SK-N-SH treated with all-trans-retinoic acid at 6 μM for 48 hours (cell line): ENCODE results near the gene PIAS1.

Experiments used
- ATAC-seq: fragments of 200-7000 bp; cut with Tn5 transposase; 3 replicates; pipeline ENCODE4 v1.9.1; 2020; ENCODE audit warnings: mild to moderate bottlenecking, moderate library complexity
- ARNTL ChIP-seq: fragments of 450-650 bp; formaldehyde crosslinking; IDR thresholded peaks from 2 replicates; pipeline ENCODE4 v1.5.0; 2020; ENCODE audit warnings: low read depth, mild to moderate bottlenecking, moderate library complexity, borderline replicate concordance
- BACH2 ChIP-seq: fragments of 250-450 bp; sonication (Bioruptor Pico); IDR thresholded peaks from 2 replicates; pipeline ENCODE4 v1.9.0; 2021; ENCODE audit warnings: mild to moderate bottlenecking, borderline replicate concordance
- CREB5 ChIP-seq: fragments of 250-450 bp; sonication (Bioruptor Pico); IDR thresholded peaks from 2 replicates; pipeline ENCODE4 v1.5.1; 2020; ENCODE audit warnings: low read depth, mild to moderate bottlenecking, moderate library complexity
- CSDC2 ChIP-seq: fragments of 250-450 bp; sonication (Bioruptor Pico); IDR thresholded peaks from 2 replicates; pipeline ENCODE4 v1.5.0; 2020; ENCODE audit warnings: mild to moderate bottlenecking, moderate library complexity
- ESRRG ChIP-seq: fragments of 250-450 bp; sonication (Bioruptor Pico); IDR thresholded peaks from 2 replicates; pipeline ENCODE4 v1.6.1; 2021; ENCODE audit warnings: mild to moderate bottlenecking
- GLIS3 ChIP-seq: fragments of 250-450 bp; sonication (Bioruptor Pico); IDR thresholded peaks from 2 replicates; pipeline ENCODE4 v1.5.0; 2020; ENCODE audit warnings: mild to moderate bottlenecking, moderate library complexity
- ISL1 ChIP-seq: fragments of 250-450 bp; sonication (Bioruptor Pico); IDR thresholded peaks from 2 replicates; pipeline ENCODE4 v2.1.2; 2022; ENCODE audit warnings: mild to moderate bottlenecking, moderate library complexity
- OSR1 ChIP-seq: fragments of 250-450 bp; sonication (Bioruptor Pico); IDR thresholded peaks from 2 replicates; pipeline ENCODE4 v1.8.0; 2022; ENCODE audit warnings: moderate library complexity, mild to moderate bottlenecking, inconsistent platforms
- PATZ1 ChIP-seq: fragments of 250-450 bp; sonication (Bioruptor Pico); IDR thresholded peaks from 2 replicates; pipeline ENCODE4 v1.8.0; 2020; ENCODE audit warnings: mild to moderate bottlenecking, moderate library complexity, borderline replicate concordance
- PPARA ChIP-seq: fragments of 250-450 bp; sonication (Bioruptor Pico); IDR thresholded peaks from 2 replicates; pipeline ENCODE4 v1.5.0; 2020; ENCODE audit warnings: mild to moderate bottlenecking, borderline replicate concordance
- SNAI2 ChIP-seq: fragments of 250-450 bp; sonication (Bioruptor Pico); IDR thresholded peaks from 2 replicates; pipeline ENCODE4 v1.5.0; 2020; ENCODE audit warnings: mild to moderate bottlenecking, moderate library complexity
- TCF4 ChIP-seq: fragments of 250-450 bp; sonication (Bioruptor Pico); IDR thresholded peaks from 2 replicates; pipeline ENCODE4 v1.8.0; 2021; ENCODE audit warnings: mild to moderate bottlenecking, moderate library complexity, borderline replicate concordance
- TOX ChIP-seq: fragments of 250-450 bp; sonication (Bioruptor Pico); IDR thresholded peaks from 2 replicates; pipeline ENCODE4 v1.8.0; 2021; ENCODE audit warnings: mild to moderate bottlenecking, moderate library complexity, borderline replicate concordance
- TSHZ2 ChIP-seq: fragments of 250-450 bp; sonication (Bioruptor Pico); IDR thresholded peaks from 2 replicates; pipeline ENCODE4 v1.5.0; 2020; ENCODE audit warnings: mild to moderate bottlenecking, moderate library complexity
- ZC3H10 ChIP-seq: fragments of 250-450 bp; sonication (Bioruptor Pico); IDR thresholded peaks from 2 replicates; pipeline ENCODE4 v1.5.1; 2021; ENCODE audit warnings: mild to moderate bottlenecking, moderate library complexity
- ZFP3 ChIP-seq: fragments of 250-450 bp; sonication (Bioruptor Pico); IDR thresholded peaks from 2 replicates; pipeline ENCODE4 v1.5.0; 2020; ENCODE audit warnings: mild to moderate bottlenecking, moderate library complexity
- ZFP30 ChIP-seq: fragments of 450-650 bp; formaldehyde crosslinking; IDR thresholded peaks from 2 replicates; pipeline ENCODE4 v1.5.0; 2022; ENCODE audit warnings: mild to moderate bottlenecking, moderate library complexity
- ZNF565 ChIP-seq: fragments of 450-650 bp; formaldehyde crosslinking; conservative IDR thresholded peaks from 2 replicates; pipeline ENCODE4 v1.5.0; 2020; ENCODE audit warnings: low read depth, mild to moderate bottlenecking, moderate library complexity
- ZNF70 ChIP-seq: fragments of 450-650 bp; formaldehyde crosslinking; IDR thresholded peaks from 2 replicates; pipeline ENCODE4 v1.5.0; 2020; ENCODE audit warnings: mild to moderate bottlenecking, moderate library complexity
- ZNF8 ChIP-seq: fragments of 450-650 bp; formaldehyde crosslinking; IDR thresholded peaks from 2 replicates; pipeline ENCODE4 v1.5.0; 2020; ENCODE audit warnings: mild to moderate bottlenecking, moderate library complexity
- TF ChIP-seq, protein P1 (sequence below): fragments of 250-450 bp; sonication (Bioruptor Pico); IDR thresholded peaks from 2 replicates; pipeline ENCODE4 v1.8.0; 2021; ENCODE audit warnings: low read depth, mild to moderate bottlenecking, moderate library complexity, borderline replicate concordance

PIAS1 gene

GRCh38 chr15:68029959-68030358 lies 24.2 kb upstream of the PIAS1 start (continued):
- TF ChIP-seq SNAI2 (CRISPR knock-in tag) (no peak), PPARA (CRISPR knock-in tag) (no peak), TSHZ2 (no peak), TOX (no peak), ISL1 (CRISPR knock-in tag) (no peak), ESRRG (CRISPR knock-in tag) (no peak), TCF4 (CRISPR knock-in tag) (no peak)
- TF ChIP-seq, protein P1, sequence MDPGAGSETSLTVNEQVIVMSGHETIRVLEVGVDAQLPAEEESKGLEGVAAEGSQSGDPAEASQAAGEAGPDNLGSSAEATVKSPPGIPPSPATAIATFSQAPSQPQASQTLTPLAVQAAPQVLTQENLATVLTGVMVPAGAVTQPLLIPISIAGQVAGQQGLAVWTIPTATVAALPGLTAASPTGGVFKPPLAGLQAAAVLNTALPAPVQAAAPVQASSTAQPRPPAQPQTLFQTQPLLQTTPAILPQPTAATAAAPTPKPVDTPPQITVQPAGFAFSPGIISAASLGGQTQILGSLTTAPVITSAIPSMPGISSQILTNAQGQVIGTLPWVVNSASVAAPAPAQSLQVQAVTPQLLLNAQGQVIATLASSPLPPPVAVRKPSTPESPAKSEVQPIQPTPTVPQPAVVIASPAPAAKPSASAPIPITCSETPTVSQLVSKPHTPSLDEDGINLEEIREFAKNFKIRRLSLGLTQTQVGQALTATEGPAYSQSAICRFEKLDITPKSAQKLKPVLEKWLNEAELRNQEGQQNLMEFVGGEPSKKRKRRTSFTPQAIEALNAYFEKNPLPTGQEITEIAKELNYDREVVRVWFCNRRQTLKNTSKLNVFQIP (CRISPR knock-in tag): no peak

- ATAC-seq: no peak
- no peak for TF ChIP-seq ARNTL (CRISPR knock-in tag)
- no peak for TF ChIP-seq ZNF8 (CRISPR knock-in tag)
- TF ChIP-seq ZFP3 (CRISPR knock-in tag): no peak
Measured at GRCh38 chr15:68031404-68031803, 22.7 kb upstream of the PIAS1 start.

DNA sequence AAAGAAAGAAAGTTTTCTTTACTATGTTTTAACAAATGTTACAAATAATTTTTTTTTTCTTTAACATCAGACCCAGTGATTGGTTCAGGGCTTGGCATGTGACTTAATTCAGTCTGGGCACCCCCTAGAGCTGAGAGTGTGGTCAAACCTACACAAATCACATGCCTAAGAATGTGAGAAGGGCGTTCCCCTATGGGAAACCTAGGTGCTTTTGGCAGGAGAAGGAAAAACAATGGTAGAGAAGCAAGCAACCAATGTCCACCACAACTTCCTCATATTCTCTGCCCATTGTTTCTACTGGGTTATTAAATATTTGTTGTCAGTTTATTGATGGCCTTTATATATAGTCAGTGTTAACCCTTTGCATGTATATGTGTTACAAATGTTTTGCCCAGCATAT lies 21.4 kb upstream of the PIAS1 start:
- TF ChIP-seq ESRRG (CRISPR knock-in tag): no peak
- no peak for TF ChIP-seq TOX
- no peak for TF ChIP-seq CSDC2 (CRISPR knock-in tag)
- TF ChIP-seq ZC3H10 (CRISPR knock-in tag): no peak
- TF ChIP-seq ARNTL (CRISPR knock-in tag): no peak
- no peak for TF ChIP-seq ZFP3 (CRISPR knock-in tag)
- TF ChIP-seq ZNF70 (CRISPR knock-in tag): no peak
- no peak for TF ChIP-seq ZNF565 (CRISPR knock-in tag)
- TF ChIP-seq TSHZ2: no peak
- TF ChIP-seq ZNF8 (CRISPR knock-in tag): no peak
- no peak for TF ChIP-seq CREB5 (CRISPR knock-in tag)
- TF ChIP-seq ZFP30 (CRISPR knock-in tag): no peak
- TF ChIP-seq TCF4 (CRISPR knock-in tag): no peak
- no peak for TF ChIP-seq OSR1 (CRISPR knock-in tag)
- no peak for TF ChIP-seq SNAI2 (CRISPR knock-in tag)
- TF ChIP-seq, all 23 proteins: peak for 0
- no peak for ATAC-seq

- ATAC-seq: no peak
- TF ChIP-seq GLIS3 (CRISPR knock-in tag) (no peak), BACH2 (CRISPR knock-in tag) (no peak), PATZ1 (no peak), CSDC2 (CRISPR knock-in tag) (no peak), ZNF8 (CRISPR knock-in tag) (no peak), ISL1 (CRISPR knock-in tag) (no peak), TOX (no peak), ZFP3 (CRISPR knock-in tag) (no peak)
- TF ChIP-seq, all 23 proteins: peak for 0
Measured at GRCh38 chr15:68034081-68034480, 20.0 kb upstream of the PIAS1 start.
